Medulla oblongata (tissue), 1 donor: ENCODE results near the gene SCCPDH.
A peak's percentile ranks its signal among the peaks of the same experiment; 100 is the strongest.
"Not testable (repeated sequence)": the region's sequence is repeated elsewhere in the genome, so short reads cannot be mapped to it uniquely, and the experiment has no call there.

ENCODE experiments used
- DNase-seq: peaks from one replicate; pipeline ENCODE4 v3.0.0-alpha.2; 2015; ENCODE audit errors: extremely low spot score

SCCPDH gene, protein sequence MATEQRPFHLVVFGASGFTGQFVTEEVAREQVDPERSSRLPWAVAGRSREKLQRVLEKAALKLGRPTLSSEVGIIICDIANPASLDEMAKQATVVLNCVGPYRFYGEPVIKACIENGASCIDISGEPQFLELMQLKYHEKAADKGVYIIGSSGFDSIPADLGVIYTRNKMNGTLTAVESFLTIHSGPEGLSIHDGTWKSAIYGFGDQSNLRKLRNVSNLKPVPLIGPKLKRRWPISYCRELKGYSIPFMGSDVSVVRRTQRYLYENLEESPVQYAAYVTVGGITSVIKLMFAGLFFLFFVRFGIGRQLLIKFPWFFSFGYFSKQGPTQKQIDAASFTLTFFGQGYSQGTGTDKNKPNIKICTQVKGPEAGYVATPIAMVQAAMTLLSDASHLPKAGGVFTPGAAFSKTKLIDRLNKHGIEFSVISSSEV

GRCh38 chr1:246724016-246724730, at the start of gene SCCPDH:
SCCPDH (plus strand) TSS chr1:246724409; CDS start chr1:246724423, 14 bp downstream.
- DNase-seq = peak; percentile 74

DNA sequence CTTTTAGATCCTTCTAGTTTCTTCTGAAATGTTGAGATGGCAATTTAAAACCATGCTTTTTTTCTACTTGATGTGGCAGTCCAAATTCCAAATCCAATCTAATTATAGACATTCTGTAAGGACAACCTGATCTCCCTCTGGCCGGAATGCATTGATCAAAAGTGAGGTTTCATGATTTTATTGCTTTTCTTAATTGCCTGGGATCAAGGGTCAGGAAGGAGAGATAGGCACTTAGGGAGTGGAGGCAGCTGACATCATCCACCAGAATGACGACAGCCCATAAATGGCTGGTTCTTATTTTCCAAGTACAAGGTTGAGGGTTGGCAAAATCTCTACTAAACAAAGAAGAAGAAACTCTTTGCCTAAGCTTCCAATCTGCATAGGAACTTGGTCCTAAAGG, 46.4 kb upstream of the SCCPDH start:
- DNase-seq = no peak

DNA sequence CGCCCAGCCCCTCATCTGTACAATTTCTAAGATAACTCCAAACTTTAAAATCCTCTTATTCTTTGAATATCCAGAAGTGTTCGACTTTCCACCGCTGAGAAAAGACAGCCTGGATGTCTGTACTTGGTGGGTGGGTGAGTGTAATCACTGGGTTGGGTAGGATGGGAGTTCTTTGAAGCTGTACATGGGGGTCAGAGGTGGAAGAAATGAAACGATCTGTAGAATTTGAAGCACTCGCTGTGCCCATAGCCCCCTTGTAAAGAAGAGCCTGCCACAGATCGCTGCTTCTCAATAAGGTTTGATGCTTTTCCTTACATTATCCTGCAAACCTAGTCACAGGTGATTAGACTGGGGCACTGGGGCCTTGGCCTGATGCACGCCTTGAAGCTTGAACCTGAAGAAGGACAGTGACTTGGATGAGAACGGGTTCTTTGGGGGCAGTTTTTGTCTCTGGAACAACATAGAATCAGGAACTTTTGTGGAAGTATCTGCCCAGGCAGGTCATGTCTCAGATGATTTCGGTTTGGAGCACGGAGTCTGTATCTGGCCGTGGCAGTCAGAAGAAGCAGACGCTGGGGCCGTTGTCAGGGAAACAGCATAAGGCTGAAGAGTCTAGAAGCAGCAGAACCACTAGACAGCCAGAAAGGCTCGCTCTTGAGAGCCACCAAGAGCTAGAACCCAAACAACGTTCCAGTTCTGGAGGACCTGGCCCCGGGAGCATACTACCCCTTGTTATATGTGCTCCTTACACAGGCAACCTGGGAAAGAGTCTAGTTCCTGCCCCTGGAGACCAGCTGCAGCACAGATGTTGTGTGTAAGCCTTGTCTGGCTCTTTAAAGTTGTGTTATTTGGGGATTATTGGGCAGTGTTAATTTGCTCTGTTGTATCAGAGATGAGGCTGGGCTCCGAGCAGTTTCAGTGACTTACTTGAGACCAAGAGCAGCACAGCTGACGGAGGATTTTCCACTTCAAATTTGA, 45.1 kb upstream of the SCCPDH start:
- no peak for DNase-seq

- no peak for DNase-seq
These were observed 44.4 kb upstream of the SCCPDH start for GRCh38 chr1:246679794-246680177.

- no peak for DNase-seq
These were observed 44.0 kb upstream of the SCCPDH start for GRCh38 chr1:246680190-246680589.

DNA sequence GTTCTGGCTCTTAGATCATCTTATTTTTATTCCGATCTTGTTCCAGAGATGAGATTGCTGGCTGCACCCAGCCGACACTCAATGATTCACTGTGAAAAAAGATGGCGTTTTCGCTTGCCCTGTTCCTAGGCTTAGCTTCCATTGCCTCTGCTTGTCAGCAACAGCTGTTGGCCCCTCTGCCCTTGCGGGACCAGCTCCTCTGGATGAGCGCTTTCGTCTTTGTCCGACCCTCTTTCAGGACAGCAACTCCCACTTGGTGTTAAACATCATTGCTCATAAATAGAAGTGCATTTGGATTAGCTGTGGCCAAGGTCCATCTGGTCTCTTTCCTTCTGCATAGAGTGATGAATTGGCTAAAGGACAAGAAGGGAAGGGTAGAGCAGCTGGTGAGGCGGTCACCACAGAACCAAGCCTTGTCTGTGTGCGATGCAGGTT, 43.5 kb upstream of the SCCPDH start:
- DNase-seq = no peak

- DNase-seq = no peak
These were observed 42.0 kb upstream of the SCCPDH start for GRCh38 chr1:246681900-246682895.

GRCh38 chr1:246683521-246683920, 40.7 kb upstream of the SCCPDH start:
- no peak for DNase-seq

- no peak for DNase-seq
These were observed 37.2 kb upstream of the SCCPDH start for GRCh38 chr1:246687002-246687401.

GRCh38 chr1:246689409-246690008, 34.7 kb upstream of the SCCPDH start:
- peak; percentile 88 for DNase-seq

DNA sequence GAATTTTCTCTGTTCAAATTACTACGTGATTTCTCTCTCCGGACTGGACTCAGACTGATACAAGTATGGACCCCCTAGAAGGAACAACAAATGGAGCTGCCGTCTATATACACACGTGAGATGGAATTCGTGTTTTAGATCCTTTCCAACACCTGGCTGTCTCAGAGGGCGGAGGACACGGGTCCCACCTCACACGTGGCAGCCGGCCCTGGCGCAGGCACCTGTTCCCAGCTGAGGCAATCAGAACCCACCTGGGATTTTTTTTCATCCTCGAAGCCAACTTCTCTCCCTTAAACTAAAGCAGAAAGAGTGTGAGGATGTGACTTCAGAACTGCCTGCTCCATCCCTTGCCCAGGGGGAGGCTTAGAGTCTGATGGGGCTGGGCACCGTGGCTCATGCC, 34.1 kb upstream of the SCCPDH start:
- DNase-seq = no peak

DNA sequence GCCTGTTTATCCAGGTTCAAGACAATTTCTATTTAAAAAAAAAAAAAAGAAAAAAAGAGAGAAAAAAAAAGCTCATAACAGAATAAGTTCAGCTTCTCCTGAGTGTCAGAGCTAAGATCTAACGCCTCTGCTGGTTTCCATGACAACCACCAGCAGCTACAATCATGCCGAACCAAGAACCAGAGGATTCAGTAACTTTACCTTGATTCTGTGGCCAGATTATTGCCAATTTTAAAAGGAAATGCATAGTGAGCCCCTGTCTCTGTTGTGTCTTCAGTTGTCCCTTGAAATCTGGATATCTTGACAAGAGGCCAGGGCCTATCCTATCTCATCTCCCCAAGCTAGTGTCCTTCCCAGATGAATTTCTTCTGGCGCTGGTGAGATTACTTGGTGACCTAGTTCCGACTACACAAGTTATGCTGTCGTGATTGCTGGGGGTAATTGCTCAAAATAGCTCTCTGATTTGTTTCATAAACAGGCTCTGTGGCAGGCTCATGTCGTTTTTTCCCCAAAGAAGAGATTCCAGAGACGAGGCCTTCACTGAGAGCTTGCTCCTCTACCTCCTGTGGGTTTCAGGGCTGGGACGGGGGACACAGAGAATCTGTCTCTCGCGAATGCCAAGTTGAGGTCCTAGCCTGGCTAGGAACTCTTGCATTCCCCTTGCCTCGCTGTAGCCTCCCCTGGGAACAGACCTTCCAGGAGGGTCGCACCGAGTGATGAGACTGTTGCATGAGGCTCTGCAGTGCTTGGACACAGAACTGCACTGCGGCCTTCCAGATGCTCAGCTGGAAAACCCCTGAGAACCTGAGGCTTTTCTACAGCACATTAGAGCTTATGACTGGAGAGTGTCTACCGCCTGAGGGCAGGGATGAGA, 32.4 kb upstream of the SCCPDH start:
- DNase-seq = no peak

GRCh38 chr1:246694213-246694895, 29.9 kb upstream of the SCCPDH start:
- not testable (repeated sequence) for DNase-seq

DNA sequence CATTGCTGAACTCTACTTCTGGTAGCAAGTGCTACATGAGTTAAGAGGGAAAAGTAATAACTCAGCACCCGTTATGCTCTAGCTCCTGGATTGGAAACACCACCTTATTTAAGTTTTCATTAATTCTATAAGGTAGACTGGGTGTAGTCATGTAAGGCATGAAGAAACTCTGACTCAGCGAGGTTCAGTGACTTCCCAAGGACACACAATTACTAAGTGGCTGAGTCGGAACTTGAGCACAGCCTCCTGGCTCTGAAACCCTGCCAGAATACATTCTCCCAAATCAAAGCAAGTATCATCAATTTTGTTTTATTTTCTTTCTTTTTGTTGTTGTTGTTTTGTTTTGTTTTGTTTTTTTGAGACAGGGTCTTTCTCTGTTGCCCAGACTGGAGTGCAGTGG, 29.1 kb upstream of the SCCPDH start:
- no peak for DNase-seq

GRCh38 chr1:246695666-246696065, 28.5 kb upstream of the SCCPDH start:
- DNase-seq = no peak

- DNase-seq = no peak
These were observed 25.6 kb upstream of the SCCPDH start for GRCh38 chr1:246698466-246699094.

DNA sequence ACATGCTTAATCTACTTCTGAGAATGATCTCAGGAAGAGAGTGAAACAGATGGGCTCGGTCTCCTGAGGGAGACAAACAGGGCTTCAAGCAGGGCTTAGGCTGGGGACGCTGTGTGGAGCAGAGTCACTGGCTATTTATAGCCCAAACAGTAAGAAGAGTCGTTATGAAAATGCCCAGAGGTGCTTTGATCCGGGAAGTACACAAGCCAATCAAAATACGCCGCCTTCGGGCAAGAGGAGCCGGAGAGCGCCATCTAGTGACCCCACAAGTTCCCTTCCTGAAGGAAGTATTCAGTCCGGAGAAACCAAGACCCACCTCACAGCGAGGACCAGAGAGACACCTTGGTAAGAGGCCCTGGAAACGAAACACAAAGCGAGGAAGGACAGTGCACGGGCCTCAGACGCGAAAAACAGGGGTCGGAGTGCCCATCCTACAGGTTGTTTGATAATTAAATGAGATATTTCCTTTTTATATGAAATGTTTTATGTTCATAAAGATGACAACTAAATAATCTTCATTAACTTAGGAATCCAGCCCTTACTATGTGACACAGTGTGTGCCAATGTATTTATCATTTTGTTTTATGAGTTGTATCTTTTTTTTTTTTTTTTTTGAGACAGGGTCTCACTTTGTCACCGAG, 25.0 kb upstream of the SCCPDH start:
- DNase-seq = peak; percentile 87

GRCh38 chr1:246703581-246703980, 20.6 kb upstream of the SCCPDH start:
- no peak for DNase-seq
